ENCODE results near the gene ZNF629.

- TF ChIP-seq, protein P1, sequence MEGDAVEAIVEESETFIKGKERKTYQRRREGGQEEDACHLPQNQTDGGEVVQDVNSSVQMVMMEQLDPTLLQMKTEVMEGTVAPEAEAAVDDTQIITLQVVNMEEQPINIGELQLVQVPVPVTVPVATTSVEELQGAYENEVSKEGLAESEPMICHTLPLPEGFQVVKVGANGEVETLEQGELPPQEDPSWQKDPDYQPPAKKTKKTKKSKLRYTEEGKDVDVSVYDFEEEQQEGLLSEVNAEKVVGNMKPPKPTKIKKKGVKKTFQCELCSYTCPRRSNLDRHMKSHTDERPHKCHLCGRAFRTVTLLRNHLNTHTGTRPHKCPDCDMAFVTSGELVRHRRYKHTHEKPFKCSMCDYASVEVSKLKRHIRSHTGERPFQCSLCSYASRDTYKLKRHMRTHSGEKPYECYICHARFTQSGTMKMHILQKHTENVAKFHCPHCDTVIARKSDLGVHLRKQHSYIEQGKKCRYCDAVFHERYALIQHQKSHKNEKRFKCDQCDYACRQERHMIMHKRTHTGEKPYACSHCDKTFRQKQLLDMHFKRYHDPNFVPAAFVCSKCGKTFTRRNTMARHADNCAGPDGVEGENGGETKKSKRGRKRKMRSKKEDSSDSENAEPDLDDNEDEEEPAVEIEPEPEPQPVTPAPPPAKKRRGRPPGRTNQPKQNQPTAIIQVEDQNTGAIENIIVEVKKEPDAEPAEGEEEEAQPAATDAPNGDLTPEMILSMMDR (conservative IDR thresholded peaks at IDR 0.05; ENCODE audit: low read length), result no peak
- TF ChIP-seq EZH2phosphoT487 (IDR thresholded peaks at IDR 0.05; ENCODE audit: borderline replicate concordance, low read depth, low read length), result no peak
Measured at GRCh38 chr16:30736995-30737793, 49.8 kb downstream of the ZNF629 start.

Data from OCI-LY7 (cell line).